A673 (cell line): ENCODE results near the gene HNF4A.

Experiments used
- CTCF ChIP-seq: fragments of 300-800, 200-600 bp; sonication (generic); conservative IDR thresholded peaks from 2 replicates; pipeline ENCODE4 v1.5.1; 2017; ENCODE audit warnings: low read depth, mild to moderate bottlenecking, antibody characterized with exemption, low read length, moderate library complexity, mixed read lengths
- EZH2 ChIP-seq: fragments of 200-600 bp; sonication (generic); IDR thresholded peaks from 2 replicates; pipeline ENCODE4 v1.6.1; 2017; ENCODE audit warnings: borderline replicate concordance, low read depth, mild to moderate bottlenecking, mixed read lengths, antibody characterized with exemption, low read length; ENCODE audit not compliant: poor library complexity, severe bottlenecking

DNA sequence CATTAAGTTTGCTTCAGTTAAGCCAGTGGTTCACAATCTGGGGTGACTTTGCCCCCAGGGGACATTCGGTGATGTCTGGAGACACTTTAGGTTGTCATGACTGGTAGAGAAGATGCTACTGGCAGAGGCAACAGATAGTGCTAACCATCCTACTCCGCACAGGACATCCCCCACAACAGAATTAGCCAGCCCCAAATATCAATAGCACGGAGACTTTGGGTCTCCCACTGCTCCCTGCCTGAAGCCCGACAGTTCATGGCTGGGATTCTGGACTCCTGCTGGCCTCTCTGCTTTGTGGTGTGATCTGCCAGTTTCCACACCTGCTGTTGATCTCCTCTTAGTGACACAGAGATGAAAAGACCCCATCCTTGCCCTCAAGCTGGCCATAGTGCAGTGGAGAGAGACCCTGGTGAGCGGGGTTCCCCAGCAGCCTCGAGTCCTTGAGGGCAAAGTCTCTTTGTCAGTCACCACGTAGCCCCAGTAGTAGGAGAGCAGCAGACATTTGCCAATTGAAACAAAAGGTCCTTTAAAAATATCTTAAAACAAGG, 95.5 kb downstream of the HNF4A start:
- TF ChIP-seq EZH2 (no peak), CTCF (no peak)
